Stimulated activated CD8-positive, alpha-beta memory T cell treated with anti-CD3 and anti-CD28 coated beads, Interleukin-7, amount 100 ng/mL, for 24 hours (primary cell): ENCODE data around the gene LEUTX.
"Not testable (repeated sequence)": the region's sequence is repeated elsewhere in the genome, so short reads cannot be mapped to it uniquely, and the experiment has no call there.

Experiments
- DNase-seq: peaks from one replicate; pipeline ENCODE4 v3.0.0-alpha.2; 2020; ENCODE audit warnings: low read depth

Gene LEUTX

DNA sequence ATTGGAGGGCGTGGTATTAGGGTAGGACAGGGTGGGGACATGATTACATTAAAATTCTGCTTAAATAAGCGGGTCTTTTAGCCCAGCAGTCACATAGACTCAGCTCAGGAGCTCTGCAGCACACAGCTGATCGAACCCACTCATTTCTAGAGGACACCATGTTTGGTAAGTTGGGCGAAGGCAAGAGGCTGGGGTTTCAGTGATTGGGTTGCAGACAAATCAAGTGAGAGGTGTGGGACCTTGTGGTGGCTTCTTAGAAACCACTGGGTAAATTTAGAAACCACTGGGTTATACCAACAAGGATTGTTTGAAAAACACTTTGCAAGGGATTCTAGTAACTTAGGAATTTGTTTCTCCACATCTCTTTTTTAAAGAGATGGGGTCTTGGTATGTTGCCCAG, at the start of gene LEUTX:
Gene LEUTX (plus strand): TSS at position 92 of the 400 bp plus-strand sequence. CDS start 67 bp downstream, at position 159.
- DNase-seq, result no peak

GRCh38 chr19:39729594-39729993, 49.1 kb upstream of the LEUTX start:
- no peak for DNase-seq

GRCh38 chr19:39731685-39732084, 47.0 kb upstream of the LEUTX start:
- DNase-seq, result no peak

GRCh38 chr19:39733841-39734240, 44.8 kb upstream of the LEUTX start:
- no peak for DNase-seq

DNA sequence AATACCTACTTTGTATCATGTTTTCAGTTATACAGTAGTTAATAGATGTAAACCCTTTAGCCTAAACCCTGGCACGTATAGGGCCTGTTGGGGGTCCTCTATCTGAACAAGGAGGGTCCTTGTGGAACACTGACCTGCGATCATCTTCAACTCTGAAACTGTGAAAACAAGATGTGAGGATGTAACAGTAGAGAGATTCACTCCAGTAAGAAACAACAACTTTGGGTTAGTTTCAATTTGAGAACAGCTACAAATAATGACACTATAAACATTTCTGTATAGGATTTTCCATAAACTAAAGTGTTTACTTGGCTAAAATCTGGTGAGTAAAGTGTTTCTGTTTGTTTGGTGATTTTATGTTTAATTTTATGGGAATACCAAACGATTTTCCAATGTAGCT, 43.0 kb upstream of the LEUTX start:
- DNase-seq, result no peak

DNA sequence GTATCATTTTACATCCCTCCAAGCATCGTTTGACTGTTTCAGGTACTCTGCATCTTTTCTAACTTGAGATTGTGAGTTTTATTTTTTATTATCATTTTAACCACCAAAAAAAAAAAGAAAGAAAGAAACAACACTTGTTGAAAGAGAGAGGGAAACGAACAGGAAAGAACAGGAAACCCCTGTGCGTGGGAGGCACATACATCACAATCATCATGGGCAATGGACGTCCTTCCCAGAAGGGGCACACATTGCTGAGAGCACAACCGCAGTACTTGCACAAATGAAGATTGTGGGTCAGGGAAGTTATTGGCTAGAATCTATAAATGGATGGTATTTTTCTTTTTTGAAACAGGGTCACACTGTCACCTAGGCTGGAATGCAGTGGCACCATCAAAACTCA, 42.6 kb upstream of the LEUTX start:
- DNase-seq, result no peak

DNA sequence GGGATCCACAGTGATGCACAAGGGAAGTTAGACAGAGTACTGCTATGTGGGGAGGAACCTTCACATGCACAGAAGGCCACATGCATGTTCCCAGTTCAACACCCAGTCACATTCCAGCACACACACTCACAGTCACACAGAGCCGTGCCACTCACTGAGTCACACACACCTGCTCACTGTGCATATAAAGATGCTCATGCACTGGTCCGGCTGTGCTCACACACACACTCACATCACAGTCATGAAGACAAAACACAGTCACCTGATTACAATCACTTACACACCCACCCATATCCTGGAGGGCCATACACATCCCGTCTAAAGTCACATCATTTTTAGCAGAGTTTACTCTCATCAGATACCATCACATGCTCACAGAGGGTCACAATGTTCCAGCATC, 41.3 kb upstream of the LEUTX start:
- no peak for DNase-seq

DNA sequence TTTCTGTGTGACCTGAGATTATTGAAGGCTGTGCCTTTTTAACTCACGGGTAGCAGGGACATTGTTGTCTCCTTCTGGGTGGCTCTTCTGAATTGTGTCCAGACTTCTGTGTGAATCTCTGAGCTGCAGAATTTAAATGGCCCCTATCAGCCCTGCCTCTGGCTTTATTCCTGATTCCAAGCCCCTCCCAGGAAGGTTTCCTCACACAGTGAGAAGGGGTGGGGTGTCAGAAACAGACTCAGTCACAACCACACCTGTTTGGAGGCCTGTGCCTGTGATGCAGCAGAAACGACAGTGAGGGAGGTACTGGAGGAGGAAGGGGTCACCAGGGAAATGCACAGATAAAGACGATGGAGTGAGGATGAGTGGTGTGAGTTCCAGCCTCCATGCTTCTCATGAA, 40.8 kb upstream of the LEUTX start, which contains the start of gene CLC:
Gene CLC (minus strand): TSS at position 139 of the 400 bp plus-strand sequence. CDS start 77 bp downstream, at position 62.
- DNase-seq, result no peak

GRCh38 chr19:39738814-39739213, 39.8 kb upstream of the LEUTX start:
- no peak for DNase-seq

DNA sequence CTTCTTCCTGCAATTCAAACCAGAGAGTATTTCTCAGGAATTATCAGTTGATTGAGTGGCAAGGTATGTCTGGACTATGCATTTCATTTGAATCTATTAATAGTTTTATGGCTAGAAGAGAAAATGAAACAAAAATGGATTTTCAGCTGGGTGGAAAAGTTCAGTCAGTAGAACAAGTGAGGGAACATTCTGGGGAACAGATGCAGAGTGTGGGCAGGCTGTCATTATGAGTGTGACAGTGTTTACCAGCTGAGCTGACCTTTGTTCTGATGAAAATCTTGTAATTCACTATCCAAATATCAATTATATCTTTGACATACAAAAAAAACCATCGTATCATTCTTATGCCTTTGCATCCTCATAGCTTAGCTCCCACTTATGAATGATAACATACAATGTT, 38.3 kb upstream of the LEUTX start:
- DNase-seq, result no peak

- no peak for DNase-seq
Observed at GRCh38 chr19:39745643-39746042, 33.0 kb upstream of the LEUTX start.

DNA sequence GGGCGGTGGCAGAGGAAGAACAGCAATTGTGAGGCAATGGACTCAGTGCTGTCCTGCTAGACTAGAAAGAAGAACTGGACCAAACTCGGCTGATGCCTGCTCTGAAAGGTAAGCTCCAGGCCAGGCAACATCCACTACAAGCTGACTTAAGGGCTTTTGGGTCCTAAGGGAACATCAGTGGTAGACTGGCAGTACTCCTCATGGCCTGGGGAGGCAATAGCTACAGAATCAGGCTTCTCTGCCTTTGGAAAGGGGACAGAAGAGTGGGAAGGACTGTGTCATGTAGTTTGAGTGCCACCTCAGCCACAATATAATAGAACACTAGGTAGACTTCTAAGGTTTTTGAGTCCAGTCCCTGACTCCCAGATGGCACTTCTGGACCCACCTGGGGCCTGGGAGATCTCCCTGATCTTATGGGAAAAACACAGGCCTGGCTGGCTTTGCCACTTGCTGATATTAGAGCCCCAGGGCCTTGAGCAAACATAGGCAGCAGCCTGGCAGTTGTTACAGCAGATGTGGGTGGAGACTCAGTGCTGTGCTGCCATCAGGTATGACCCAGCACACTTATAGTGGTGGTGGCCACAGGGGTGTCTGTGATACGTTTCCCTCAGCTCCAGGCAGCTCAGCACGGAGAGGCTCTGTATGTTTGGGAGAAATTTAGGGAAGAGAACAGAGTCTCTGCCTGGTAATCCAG, 31.7 kb upstream of the LEUTX start:
- DNase-seq, result no peak

GRCh38 chr19:39749981-39750380, 28.7 kb upstream of the LEUTX start:
- DNase-seq, result no peak

DNA sequence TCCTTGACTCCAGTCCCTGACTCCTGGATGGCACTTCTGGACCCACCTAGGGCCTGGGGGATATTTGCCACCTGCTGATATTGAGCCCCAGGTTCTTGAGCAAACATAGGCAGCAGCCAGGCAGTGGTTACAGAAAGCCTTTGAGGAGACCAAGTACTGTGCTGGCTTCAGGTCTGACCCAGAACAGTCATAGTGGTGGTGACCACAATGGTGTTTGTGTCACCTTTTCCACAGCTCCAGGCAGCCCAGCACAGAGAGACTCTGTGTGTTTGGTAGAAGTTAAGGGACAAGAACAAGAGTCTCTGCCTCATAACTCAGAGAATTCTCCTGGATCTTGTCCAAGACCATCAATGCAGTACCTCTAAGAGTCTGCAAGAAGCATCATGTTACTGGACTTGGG, 26.3 kb upstream of the LEUTX start:
- DNase-seq, result no peak

- DNase-seq, result no peak
Observed at GRCh38 chr19:39752795-39753194, 25.9 kb upstream of the LEUTX start.

- no peak for DNase-seq
Observed at GRCh38 chr19:39754544-39754943, 24.1 kb upstream of the LEUTX start.

DNA sequence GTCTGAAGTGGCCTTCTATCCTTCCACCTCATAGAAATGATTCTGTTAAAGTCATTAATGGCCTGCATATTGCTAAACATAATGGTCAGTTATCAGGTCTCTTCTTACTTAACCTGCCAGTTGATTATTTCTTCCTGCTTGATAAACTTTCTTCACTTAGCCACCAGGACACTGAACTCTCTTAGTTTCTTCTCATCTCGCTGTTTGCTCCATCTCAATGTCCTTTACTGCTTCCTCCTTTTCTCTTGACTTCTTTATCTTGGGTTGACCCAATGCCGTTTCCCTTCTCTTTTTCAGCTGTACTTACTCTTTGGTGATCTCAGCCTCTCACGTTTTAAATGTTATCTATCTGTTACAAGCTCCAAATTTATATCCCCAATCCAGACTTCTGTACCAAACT, 23.7 kb upstream of the LEUTX start:
- DNase-seq, result no peak

DNA sequence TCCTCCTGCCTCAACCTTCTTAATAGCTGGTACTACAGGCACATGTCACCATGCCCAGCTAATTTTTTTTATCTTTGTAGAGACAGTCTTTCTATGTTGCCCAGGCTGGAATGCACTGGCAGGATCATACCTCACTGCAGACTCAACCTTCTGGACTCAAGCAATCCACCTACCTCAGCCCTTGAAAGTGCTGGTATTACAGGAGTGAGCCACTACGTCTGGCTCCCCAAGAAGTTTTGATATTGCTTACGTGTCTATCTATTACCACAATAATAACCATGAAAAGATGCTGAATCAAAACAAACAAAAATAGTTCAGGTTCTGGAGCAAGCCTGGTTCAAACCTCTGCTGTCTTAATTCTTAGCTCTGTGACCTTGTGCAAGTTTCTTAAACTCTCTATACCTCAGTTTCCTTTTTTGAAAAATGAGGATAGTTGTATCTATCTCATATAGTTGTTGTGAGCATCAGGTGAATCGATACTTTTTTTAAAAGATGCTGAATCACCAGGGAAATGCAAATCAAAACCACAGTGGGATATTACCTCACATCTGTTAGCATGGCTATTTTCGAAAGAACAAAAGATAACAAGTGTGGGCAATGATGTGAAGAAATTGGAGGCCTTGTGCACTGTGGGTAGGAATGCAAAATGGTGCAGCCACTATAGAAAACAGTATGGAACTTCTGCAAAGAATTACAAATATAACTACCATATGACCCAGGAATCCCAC, 19.0 kb upstream of the LEUTX start:
- DNase-seq, result no peak

GRCh38 chr19:39761851-39762250, 16.8 kb upstream of the LEUTX start:
- DNase-seq, result not testable (repeated sequence)

DNA sequence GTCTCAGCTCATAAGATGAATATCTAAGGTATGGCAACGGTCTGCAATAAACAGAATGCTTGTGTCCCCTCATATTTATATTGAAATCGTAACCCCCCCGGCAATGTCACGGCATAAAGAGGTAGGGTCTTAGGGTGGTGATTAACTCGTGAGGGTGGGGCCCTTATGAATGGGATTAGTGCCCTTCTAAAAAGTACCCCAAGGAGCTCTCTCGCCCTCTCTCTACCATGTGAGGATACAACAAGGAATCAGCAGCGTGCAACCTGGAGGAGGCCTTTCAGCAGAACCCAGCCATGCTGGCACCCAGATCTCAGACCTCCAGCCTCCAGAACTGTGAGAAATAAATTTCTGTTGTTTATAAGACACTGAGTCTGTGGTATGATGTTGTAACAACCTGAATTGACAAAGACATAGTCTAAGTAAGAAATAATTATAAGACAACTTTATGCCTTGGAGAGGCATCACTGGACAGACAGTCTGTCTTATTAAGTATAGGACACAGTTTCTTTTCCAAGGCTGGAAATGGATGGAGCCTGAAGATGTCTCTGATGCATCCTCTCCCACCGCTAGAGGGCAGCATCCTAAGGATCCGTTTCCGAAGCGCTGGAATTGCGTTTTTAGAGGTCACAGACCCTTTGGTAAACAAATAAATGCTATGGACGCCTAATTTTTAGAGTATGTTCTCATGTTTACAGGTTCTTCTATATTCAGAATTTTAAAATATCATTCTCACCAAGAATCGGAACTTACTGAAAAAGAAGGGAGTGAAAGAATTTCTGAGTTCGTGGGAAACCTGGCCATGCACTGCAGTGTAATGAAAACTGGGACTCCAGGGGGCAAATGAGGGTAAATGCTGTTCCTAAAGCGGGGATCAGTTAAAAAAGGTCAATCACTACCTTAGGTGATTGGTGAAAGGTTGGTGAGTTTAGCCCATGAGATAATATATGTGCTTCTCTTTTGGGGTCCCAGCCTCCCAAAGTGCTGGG, 13.3 kb upstream of the LEUTX start:
- peak; percentile 15 for DNase-seq

DNA sequence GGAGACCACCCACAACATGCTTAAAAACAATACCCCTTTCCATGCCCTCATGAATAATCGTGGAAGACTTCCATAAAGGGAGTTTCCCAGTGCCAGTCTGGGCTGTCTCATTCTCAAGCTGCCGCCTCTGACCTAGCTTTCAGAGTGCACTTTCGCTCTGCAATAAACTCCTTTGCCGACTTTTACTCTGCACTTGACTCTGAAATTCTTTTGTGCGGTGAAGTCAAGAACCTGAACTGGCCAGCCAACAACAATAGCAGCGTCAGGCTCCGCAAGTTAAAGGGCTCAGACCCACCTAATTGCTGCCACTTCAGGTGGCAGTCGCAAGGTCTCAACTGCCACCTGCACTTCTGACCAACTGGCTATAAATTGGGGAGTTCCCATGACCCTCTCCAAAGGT, 10.3 kb upstream of the LEUTX start:
- DNase-seq, result no peak

GRCh38 chr19:39768786-39769185, 9.9 kb upstream of the LEUTX start:
- DNase-seq, result no peak
